ENCODE data around the gene DDX3X. TPM values are rescaled to one million over a fixed set of nuclear protein-coding genes. Genes with fewer than 3 reads are reported as not detected.
A peak's percentile ranks its signal among the peaks of the same experiment; 100 is the strongest.

Gene DDX3X
- polyA plus RNA-seq, 3 donors, result 165 to 280 (median 200) TPM

DNA sequence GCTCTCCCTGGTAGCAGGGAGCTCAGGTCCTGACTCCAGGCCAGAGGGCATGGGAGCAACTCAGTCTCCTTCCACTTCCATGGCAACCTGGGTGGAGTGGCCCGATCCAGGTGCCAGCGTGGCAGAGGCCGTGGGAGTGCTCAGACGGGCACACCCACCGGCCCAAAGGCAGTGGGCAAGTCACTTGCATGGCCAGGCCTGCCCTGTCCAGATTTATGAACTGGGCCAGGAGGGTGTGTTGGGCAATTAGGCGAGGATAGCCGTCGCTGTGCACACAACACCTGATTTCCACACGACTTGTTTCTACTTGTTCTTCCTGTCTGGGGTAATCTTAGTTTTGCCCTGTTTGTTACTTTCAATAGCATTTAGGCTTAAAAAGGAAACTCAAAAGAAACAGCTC lies 57.6 kb downstream of the DDX3X start:
- intact Hi-C loops (cut with micrococcal nuclease), result no loop called here
- no peak overlapping the region for H3K27ac ChIP-seq (ENCODE audit: low read depth in 1 of 2, low read length in 2 of 2)
- H3K9me3 ChIP-seq (replicated peaks in 1 of 2; ENCODE audit: control insufficient read depth in 1 of 2, insufficient read depth in 1 of 2, low read length in 2 of 2), result no peaks in the 10 kb centered on the region
- no peak overlapping the region for H3K4me3 Mint-ChIP-seq
- H3K27me3 ChIP-seq (ENCODE audit: control insufficient read depth in 2 of 2, insufficient read depth in 2 of 2, low read length in 2 of 2), result no peaks in the 10 kb centered on the region
- peaks cover 8% of the 10 kb centered on the region for H3K4me1 Mint-ChIP-seq
- no peak overlapping the region for H3K4me3 ChIP-seq (replicated peaks in 1 of 3; ENCODE audit: low read depth in 2 of 3, low read length in 3 of 3)
- peaks cover 0 to 2% (median 0%) of the 10 kb centered on the region in 7 donors for H3K9me3 Mint-ChIP-seq
- peak overlapping the region in 1 of 7 donors; percentile 37 for H3K27ac Mint-ChIP-seq
- peaks cover 5% of the 10 kb centered on the region in 2 donors for H3K4me1 ChIP-seq (ENCODE audit: control insufficient read depth in 1 of 2, insufficient read depth in 2 of 2, low read length in 2 of 2)
- peak in 1 of 3 donors; percentile 14 for DNase-seq
- no peak overlapping the region for H3K4me2 ChIP-seq (replicated peaks; ENCODE audit: extremely low read depth, low read length, poor library complexity, severe bottlenecking)
- no peaks in the 10 kb centered on the region for H3K79me2 ChIP-seq (ENCODE audit: insufficient read depth, low read length)
- H3K9ac ChIP-seq (ENCODE audit: insufficient read depth, low read length, poor library complexity, severe bottlenecking), result no peak overlapping the region
- no peak overlapping the region for H2AFZ ChIP-seq (ENCODE audit: insufficient read depth, low read depth, low read length, poor library complexity, severe bottlenecking)
- no peak for TF ChIP-seq CTCF (IDR thresholded peaks at IDR 0.05)
- no peaks in the 10 kb centered on the region for H4K20me1 ChIP-seq (ENCODE audit: insufficient read depth, low read length)
- WGBS (ENCODE audit: insufficient coverage), result no CpG with 5 or more reads among the region's 9 CpGs
- no peaks in the 10 kb centered on the region for H3K36me3 ChIP-seq (replicated peaks in 1 of 2; ENCODE audit: control insufficient read depth in 1 of 2, insufficient read depth in 2 of 2, low read length in 2 of 2)
- no peaks in the 10 kb centered on the region for H3K36me3 Mint-ChIP-seq
- peaks cover 0 to 7% (median 5%) of the 10 kb centered on the region in 3 donors for H3K27me3 Mint-ChIP-seq (ENCODE audit: low read depth in 3 of 3)

DNA sequence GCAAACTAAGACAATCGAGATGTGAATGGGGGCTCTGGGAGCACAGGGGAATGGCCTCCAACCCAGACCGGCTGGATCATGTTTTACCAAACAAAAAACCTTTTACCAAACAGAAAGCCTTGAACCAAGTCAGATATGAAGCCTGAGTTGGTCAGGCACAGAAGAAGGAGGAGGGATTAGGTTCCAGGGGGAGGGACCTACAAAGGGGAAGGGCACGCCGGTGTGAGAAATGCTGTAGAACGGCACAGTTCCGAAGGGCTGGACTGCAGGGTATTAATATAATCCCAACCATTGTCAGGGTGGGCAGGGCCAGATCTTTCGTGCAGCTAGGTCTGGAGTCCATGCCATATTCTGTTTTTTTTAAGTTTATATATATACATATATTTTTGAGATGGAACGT lies 60.3 kb downstream of the DDX3X start:
- no peak overlapping the region for H3K9ac ChIP-seq (ENCODE audit: insufficient read depth, low read length, poor library complexity, severe bottlenecking)
- no peaks in the 10 kb centered on the region for H3K9me3 ChIP-seq (replicated peaks in 1 of 2; ENCODE audit: control insufficient read depth in 1 of 2, insufficient read depth in 1 of 2, low read length in 2 of 2)
- no peak for TF ChIP-seq CTCF (IDR thresholded peaks at IDR 0.05)
- Mint-ChIP-seq H3K9me3 (peaks cover 0 to 4% (median 0%) of the 10 kb centered on the region in 7 donors), H3K36me3 (no peaks in the 10 kb centered on the region), H3K27me3 (ENCODE audit: low read depth in 3 of 3) (peaks cover 0 to 9% (median 5%) of the 10 kb centered on the region in 3 donors), H3K4me3 (no peak overlapping the region), H3K27ac (no peak overlapping the region), H3K4me1 (peaks cover 8% of the 10 kb centered on the region)
- H3K27ac ChIP-seq (ENCODE audit: low read depth in 1 of 2, low read length in 2 of 2), result no peak overlapping the region
- intact Hi-C loops (cut with micrococcal nuclease), result no loop called here
- no peak overlapping the region for H2AFZ ChIP-seq (ENCODE audit: insufficient read depth, low read depth, low read length, poor library complexity, severe bottlenecking)
- no CpG with 5 or more reads among the region's 8 CpGs for WGBS (ENCODE audit: insufficient coverage)
- no peaks in the 10 kb centered on the region for H3K36me3 ChIP-seq (replicated peaks in 1 of 2; ENCODE audit: control insufficient read depth in 1 of 2, insufficient read depth in 2 of 2, low read length in 2 of 2)
- peaks cover 5% of the 10 kb centered on the region in 2 donors for H3K4me1 ChIP-seq (ENCODE audit: control insufficient read depth in 1 of 2, insufficient read depth in 2 of 2, low read length in 2 of 2)
- H3K27me3 ChIP-seq (ENCODE audit: control insufficient read depth in 2 of 2, insufficient read depth in 2 of 2, low read length in 2 of 2), result no peaks in the 10 kb centered on the region
- H3K4me2 ChIP-seq (replicated peaks; ENCODE audit: extremely low read depth, low read length, poor library complexity, severe bottlenecking), result no peak overlapping the region
- no peak for DNase-seq
- no peaks in the 10 kb centered on the region for H4K20me1 ChIP-seq (ENCODE audit: insufficient read depth, low read length)
- H3K4me3 ChIP-seq (replicated peaks in 1 of 3; ENCODE audit: low read depth in 2 of 3, low read length in 3 of 3), result no peak overlapping the region
- H3K79me2 ChIP-seq (ENCODE audit: insufficient read depth, low read length), result no peaks in the 10 kb centered on the region
